Endothelial cell of umbilical vein (primary cell): ENCODE data around the gene TPH1.

Experiments used
- CTCF ChIP-seq, 2 donors: IDR thresholded peaks; 1 replicate in 1 of 2; 2 replicates in 1 of 2; pipeline ENCODE4 v1.5.1; 2011; ENCODE audit warnings: low read length in 2 of 2, mild to moderate bottlenecking in 2 of 2, moderate library complexity in 2 of 2, control low read depth in 1 of 2, inconsistent platforms in 1 of 2, low read depth in 1 of 2; ENCODE audit not compliant: insufficient read depth in 1 of 2; ENCODE audit errors: extremely low read depth in 1 of 2
- JUN ChIP-seq: IDR thresholded peaks from 2 replicates; pipeline ENCODE4 v1.6.1; 2011; ENCODE audit warnings: borderline replicate concordance, low read depth; ENCODE audit not compliant: insufficient read length, insufficient read depth
- POLR2A ChIP-seq: IDR thresholded peaks from 2 replicates; pipeline ENCODE4 v1.6.1; 2012; ENCODE audit warnings: low read depth, mild to moderate bottlenecking, control low read depth, low read length

- no peak for TF ChIP-seq CTCF (IDR thresholded peaks at IDR 0.05; ENCODE audit: extremely low read depth in 1 of 2, insufficient read depth in 1 of 2, low read depth in 1 of 2, low read length in 2 of 2)
- TF ChIP-seq JUN, result no peak
- TF ChIP-seq POLR2A, result no peak
Observed at GRCh38 chr11:18050848-18051247, 4.8 kb upstream of the TPH1 start.
